ENCODE results near the gene DZANK1. TPM values are rescaled to one million over a fixed set of nuclear protein-coding genes. Genes with fewer than 3 reads are reported as not detected.
"Not testable (repeated sequence)": the region's sequence is repeated elsewhere in the genome, so short reads cannot be mapped to it uniquely, and the experiment has no call there.

The DZANK1 gene
- total and polyA plus RNA-seq, 9 donors: 2.2 to 6.5 (median 3.4) TPM

DNA sequence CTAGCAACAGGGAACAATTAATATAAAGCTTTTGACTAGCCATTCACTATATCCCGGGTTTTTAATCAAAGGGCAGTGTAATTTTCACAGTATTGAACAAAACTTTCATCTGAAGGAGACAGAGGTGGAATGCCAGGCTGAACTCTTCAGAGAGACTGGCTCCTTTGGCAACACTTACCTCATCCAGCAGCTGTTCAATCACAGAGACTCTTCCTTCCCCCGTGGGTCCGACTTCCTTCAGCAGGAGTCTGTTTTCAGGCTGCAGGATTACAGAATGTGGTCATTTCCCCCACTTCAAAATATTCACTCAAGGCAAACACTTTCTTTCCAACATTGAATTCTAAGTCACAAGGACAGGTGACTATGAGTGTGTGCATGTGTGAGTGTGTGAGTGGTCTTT, 76.6 kb downstream of the DZANK1 start:
- intact Hi-C loops (cut with DNase I): no loop called here
- Histone ChIP-seq H3K9me3 (no peaks in the 10 kb centered on the region), H3K4me3 (no peak overlapping the region), H3K27me3 (no peaks in the 10 kb centered on the region), H3K36me3 (no peaks in the 10 kb centered on the region), H3K27ac (no peak overlapping the region), H3K4me1 (ENCODE audit: insufficient read depth) (peaks cover 8% of the 10 kb centered on the region)
- TF ChIP-seq EP300 (IDR thresholded peaks at IDR 0.05): no peak
- TF ChIP-seq, protein P1, sequence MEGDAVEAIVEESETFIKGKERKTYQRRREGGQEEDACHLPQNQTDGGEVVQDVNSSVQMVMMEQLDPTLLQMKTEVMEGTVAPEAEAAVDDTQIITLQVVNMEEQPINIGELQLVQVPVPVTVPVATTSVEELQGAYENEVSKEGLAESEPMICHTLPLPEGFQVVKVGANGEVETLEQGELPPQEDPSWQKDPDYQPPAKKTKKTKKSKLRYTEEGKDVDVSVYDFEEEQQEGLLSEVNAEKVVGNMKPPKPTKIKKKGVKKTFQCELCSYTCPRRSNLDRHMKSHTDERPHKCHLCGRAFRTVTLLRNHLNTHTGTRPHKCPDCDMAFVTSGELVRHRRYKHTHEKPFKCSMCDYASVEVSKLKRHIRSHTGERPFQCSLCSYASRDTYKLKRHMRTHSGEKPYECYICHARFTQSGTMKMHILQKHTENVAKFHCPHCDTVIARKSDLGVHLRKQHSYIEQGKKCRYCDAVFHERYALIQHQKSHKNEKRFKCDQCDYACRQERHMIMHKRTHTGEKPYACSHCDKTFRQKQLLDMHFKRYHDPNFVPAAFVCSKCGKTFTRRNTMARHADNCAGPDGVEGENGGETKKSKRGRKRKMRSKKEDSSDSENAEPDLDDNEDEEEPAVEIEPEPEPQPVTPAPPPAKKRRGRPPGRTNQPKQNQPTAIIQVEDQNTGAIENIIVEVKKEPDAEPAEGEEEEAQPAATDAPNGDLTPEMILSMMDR (IDR thresholded peaks at IDR 0.05): no peak
- no peak for DNase-seq
- 16 to 42% (median 35%) methylated on average over 3 of the region's 3 CpGs for WGBS, 3 donors

DNA sequence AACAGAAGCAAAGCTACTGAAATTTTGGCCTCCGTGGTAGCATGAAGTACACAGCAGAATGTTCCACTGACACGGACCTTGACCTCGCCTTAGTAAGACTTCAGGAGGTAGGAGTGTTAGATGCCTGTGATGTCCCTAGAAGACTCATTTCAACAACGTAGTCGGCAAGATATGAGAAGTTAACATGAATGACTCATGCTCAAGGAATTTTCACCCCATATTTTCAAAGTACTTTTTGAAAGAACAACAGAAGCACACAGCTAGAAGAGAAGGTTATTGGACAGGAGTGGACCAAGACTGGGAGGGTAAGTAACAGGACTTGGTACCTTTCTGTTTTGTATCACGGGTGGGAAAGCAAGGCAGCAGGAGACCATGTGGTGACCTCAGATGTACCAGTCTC, 78.0 kb downstream of the DZANK1 start:
- peak in 3 of 5 donors; percentile 45 to 61 (median 46) for DNase-seq
- Histone ChIP-seq H3K4me3 (no peak overlapping the region), H3K27me3 (no peaks in the 10 kb centered on the region), H3K27ac (peak overlapping the region in 1 of 2 donors; percentile 23), H3K4me1 (ENCODE audit: insufficient read depth) (peaks cover 8% of the 10 kb centered on the region), H3K36me3 (no peaks in the 10 kb centered on the region), H3K9me3 (no peaks in the 10 kb centered on the region)
- 2 to 22% (median 12%) methylated on average over 6 of the region's 6 CpGs for whole genome bisulfite sequencing, 3 donors
- intact Hi-C loops (cut with DNase I): no loop called here
- TF ChIP-seq, protein P1 (IDR thresholded peaks at IDR 0.05): no peak
- TF ChIP-seq EP300 (IDR thresholded peaks at IDR 0.05): no peak
- no peak for TF ChIP-seq POLR2A (IDR thresholded peaks at IDR 0.05)

DNA sequence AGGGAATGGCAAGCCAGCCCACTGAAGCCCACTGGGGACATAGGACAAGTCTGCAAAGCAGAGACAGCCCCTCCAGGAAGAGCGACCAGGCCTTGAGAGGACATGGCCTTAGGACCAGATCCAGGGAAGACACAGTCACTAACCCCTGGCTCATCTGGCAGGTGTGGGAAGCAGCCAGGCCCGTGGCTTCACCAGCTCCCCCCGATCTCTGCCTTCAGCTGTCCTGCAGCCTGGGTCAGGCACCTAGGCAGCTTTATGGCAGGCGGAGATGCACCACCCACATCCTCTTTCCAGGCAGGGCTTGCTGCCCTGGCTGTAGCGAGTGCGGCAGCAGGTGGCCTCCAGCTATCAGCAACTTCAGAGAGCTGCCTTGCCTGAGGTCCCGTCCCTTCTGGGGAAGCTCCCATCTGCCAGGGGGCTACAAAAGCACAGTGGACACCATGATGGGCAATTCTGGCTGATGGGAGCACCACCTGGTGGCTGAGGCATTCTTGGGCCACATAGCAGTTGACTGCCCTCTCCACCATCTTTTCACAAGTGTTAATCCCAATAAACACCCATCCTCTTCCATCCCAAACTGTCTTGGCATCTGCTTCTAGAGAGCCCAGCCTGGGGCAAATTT, 85.8 kb downstream of the DZANK1 start:
- no peaks in the 10 kb centered on the region for H3K9me3 ChIP-seq
- H3K4me1 ChIP-seq (ENCODE audit: insufficient read depth): no peaks in the 10 kb centered on the region
- H3K36me3 ChIP-seq: no peaks in the 10 kb centered on the region
- H3K27ac ChIP-seq: no peak overlapping the region
- H3K4me3 ChIP-seq: no peak overlapping the region
- TF ChIP-seq POLR2A (IDR thresholded peaks at IDR 0.05): no peak
- no peak for TF ChIP-seq EP300 (IDR thresholded peaks at IDR 0.05)
- TF ChIP-seq, protein P1 (IDR thresholded peaks at IDR 0.05): no peak
- intact Hi-C loops (cut with DNase I): no loop called here
- DNase-seq: no peak
- WGBS, 3 donors: 69 to 76% (median 73%) methylated on average over 7 of the region's 7 CpGs
- H3K27me3 ChIP-seq: no peaks in the 10 kb centered on the region

DNA sequence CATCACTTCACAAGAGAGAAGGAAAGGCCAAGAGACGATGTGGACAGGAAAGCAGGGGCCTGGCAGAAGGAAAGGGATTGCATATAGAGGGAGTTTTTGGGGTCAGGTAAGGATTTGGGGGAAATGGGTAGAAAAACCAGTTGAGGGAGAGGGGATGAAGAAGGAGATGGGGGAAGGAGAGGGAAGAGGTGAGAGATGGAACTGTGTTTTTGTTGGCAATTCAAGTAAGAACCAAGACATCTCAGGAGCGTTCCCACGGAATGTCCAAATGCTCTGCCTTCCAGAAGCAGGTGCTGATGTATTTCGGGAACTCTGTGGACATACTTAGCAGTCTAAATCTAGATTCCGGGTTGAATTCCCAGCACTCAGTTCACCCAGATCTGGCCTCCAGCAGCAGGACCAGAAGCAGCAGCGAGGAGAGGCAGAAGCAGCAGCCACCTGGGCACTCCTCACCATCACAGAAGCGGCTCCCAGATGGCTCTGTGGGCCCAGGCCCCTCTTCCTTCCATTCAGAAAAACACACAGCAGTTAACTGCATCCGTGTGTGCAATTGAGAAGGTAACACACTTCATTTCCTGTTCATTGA, 88.8 kb downstream of the DZANK1 start:
- WGBS, 3 donors: 65 to 69% (median 69%) methylated on average over 8 of the region's 8 CpGs
- H3K36me3 ChIP-seq: no peaks in the 10 kb centered on the region
- no peak overlapping the region for H3K27ac ChIP-seq
- H3K4me3 ChIP-seq: no peak overlapping the region
- no peaks in the 10 kb centered on the region for H3K4me1 ChIP-seq (ENCODE audit: insufficient read depth)
- TF ChIP-seq POLR2A (IDR thresholded peaks at IDR 0.05) (no peak), EP300 (IDR thresholded peaks at IDR 0.05) (no peak)
- TF ChIP-seq, protein P1 (IDR thresholded peaks at IDR 0.05): no peak
- no peak for DNase-seq
- H3K27me3 ChIP-seq: no peaks in the 10 kb centered on the region
- no peaks in the 10 kb centered on the region for H3K9me3 ChIP-seq
- intact Hi-C loops (cut with DNase I): no loop called here

DNA sequence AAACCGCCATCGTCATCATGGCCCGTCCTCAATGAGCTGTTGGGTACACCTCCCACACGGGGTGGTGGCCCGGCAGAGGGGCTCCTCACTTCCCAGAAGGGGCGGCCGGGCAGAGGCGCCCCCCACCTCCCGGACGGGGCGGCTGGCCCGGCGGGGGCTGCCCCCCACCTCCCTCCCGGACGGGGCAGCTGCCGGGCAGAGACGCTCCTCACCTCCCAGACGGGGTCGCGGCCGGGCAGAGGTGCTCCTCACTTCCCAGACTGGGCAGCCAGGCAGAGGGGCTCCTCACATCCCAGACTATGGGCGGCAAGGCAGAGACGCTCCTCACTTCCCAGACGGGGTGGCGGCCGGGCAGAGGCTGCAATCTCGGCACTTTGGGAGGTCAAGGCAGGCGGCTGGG, 91.3 kb downstream of the DZANK1 start:
- H3K4me1 ChIP-seq (ENCODE audit: insufficient read depth); H3K36me3 ChIP-seq; H3K4me3 ChIP-seq; H3K9me3 ChIP-seq; DNase-seq; intact Hi-C loops (cut with DNase I); H3K27ac ChIP-seq; H3K27me3 ChIP-seq: not testable (repeated sequence)
- 95 to 99% (median 96%) methylated on average over 24 to 28 of the region's 28 CpGs for WGBS, 3 donors

Measured in ovary (tissue), 9 donors.